ENCODE results near the gene KCNH2. TPM values are rescaled to one million over a fixed set of nuclear protein-coding genes. Genes with fewer than 3 reads are reported as not detected.
"Not testable (repeated sequence)": the region's sequence is repeated elsewhere in the genome, so short reads cannot be mapped to it uniquely, and the experiment has no call there.

Gene KCNH2
- total RNA-seq, 1 donor from 2014 or later, result 0.23 TPM

DNA sequence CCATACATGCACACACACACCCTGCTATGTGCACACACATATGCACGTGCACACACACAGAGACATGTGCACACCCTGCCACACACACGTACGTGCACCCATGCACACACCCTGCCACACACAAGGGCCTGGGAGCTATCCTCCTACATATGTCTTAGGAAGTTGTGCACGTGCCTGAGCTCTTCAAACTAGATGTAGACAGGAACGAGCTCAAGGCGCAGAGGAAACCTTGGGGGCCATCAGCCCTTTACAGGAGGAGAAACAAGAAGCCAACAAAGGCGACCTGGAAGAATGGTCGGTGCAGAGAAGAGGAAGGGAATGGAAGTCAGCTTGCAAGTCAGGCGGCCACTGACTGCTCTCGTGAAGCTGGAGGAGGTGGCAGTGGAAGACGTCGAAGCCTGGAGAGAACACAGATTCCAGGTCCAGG lies 67.1 kb downstream of the KCNH2 start:
- intact Hi-C loops (cut with micrococcal nuclease), result no loop called here

DNA sequence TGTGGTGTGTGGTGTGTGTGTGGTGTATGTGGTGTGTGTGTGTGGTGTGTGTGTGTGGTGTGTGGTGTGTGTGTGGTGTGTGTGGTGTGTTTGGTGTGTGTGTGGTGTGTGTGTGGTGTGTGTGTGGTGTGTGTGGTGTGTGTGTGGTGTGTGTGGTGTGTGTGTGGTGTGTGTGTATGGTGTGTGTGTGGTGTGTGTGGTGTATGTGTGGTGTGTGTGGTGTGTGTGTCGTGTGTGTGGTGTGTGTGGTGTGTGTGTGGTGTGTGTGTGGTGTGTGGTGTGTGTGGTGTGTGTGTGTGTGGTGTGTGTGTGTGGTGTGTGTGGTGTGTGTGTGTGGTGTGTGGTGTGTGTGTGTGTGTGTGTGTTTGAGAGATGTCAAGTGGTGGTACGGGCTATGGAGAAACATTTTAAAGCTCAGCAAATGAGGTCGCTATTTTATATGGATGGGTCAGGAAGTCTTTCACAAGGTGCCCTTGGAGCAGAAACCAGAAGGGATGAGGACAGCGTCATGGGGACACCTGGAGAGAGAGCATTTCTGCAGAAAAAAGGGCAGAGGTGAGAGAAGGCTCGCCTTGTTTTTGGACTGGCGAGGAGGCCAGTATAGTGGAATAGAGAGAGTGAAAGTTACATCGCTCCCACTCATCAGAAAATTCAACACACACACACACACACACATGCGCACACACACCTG lies 67.7 kb downstream of the KCNH2 start:
- intact Hi-C loops (cut with micrococcal nuclease), result not testable (repeated sequence)

DNA sequence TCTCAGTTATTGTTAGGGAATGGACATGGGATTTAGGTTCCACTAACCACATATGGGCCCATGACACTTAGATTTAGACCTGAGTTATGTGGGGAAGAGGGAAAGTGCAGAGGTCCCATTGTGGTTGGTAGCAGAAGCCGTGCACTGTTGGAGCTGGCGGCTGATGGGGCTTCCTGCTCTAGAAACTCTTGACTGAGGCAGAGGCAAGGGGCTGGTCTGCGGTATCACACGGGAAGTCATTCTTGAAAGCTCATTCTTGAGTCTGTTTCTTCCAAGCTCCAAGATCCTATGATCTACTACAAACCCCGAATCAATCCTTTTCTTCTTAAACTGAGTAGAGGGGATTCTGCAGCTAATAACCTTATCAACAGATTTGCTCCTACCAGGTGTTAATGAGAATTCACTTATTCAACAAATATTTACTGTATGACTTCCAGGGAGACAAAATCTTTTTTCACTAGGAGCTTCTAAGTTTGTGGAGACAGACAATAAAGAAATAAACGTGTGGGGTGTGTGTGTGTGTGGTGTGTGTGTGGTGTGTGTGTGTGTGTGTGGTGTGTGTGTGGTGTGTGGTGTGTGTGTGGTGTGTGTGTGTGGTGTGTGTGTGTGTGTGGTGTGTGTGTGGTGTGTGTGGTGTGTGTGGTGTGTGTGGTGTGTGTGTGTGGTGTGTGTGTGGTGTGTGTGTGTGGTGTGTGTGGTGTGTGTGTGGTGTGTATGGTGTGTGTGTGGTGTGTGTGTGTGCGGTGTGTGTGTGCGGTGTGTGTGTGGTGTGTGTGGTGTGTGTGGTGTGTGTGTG lies 68.7 kb downstream of the KCNH2 start:
- intact Hi-C loops (cut with micrococcal nuclease), result no loop called here

DNA sequence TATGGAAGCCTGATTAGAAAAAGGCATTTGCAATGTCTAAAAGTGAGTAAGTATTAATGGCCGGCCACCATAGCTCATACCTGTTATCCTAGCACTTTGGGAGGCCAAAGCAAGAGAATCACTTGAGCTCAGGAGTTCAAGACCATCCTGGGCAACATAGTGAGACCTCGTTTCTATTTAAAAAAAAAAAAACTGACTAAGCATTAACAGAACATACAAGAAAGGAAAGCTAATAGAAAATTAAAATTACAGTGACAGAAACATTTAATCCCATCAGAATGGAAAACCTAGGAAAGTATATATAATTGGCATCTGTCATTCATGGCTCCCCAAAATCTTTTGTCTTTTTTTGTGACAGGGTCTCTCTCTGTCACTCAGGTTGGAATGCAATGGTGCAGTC lies 69.9 kb downstream of the KCNH2 start:
- intact Hi-C loops (cut with micrococcal nuclease), result no loop called here

DNA sequence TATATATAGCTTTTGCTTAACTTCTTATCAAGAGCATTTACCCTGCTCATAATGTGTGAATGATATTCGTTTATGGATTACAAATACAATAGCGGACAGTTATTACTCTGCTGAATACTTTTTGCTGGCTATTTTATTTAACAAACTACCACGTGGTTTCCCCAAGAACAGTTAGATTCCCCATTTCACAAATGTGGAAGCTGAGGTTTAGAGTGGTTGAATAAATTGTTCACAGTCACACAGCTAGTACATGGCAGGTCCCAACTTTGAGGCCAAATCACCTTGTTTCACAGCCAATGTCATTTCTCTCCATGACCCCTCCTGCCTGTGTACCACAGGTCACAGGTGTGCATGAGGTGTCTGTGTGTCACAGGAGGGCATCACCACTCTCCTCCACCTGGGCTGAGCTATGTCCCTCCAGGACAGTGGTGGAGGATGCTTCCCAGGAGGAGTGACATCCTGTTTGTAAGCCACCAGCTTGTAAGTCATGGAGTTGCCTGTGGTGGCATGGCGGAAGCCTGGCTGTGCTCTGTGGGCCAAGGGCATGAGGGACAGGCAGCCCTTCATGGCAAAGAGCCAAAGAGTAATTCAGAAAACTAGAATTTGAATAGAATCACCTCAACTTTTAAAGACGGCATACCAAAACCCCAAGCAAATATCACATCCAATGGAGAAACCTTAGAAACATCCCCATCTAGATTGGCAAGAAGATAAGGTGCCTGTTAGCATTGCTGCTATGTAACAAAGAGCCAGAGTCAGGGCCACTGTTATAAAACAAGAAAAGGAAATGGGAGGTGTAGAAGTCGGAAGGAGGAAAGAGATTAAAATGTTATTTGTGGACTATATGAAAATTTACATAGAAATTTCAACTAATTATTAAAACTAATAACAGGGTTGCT lies 73.9 kb downstream of the KCNH2 start:
- intact Hi-C loops (cut with micrococcal nuclease), result no loop called here

DNA sequence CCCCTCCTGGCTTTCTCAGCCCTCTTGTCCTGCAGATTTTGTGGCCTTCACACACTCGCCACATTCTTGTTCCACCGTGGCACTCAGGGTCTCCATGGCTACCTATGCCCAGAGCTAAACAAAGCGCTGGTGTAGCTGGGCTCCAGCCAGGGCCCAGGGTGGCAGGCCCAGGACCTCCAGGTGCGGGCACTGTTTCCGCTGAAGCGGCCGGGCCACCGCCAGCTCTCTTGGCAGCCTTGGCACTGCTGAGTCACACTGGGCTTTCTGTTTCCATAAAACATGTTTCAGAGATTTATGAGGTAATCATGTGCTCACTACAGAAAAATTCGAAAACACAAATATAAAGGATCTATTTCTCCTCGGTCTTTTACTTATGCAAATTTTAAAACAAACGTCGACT lies 74.5 kb downstream of the KCNH2 start:
- intact Hi-C loops (cut with micrococcal nuclease), result no loop called here

DNA sequence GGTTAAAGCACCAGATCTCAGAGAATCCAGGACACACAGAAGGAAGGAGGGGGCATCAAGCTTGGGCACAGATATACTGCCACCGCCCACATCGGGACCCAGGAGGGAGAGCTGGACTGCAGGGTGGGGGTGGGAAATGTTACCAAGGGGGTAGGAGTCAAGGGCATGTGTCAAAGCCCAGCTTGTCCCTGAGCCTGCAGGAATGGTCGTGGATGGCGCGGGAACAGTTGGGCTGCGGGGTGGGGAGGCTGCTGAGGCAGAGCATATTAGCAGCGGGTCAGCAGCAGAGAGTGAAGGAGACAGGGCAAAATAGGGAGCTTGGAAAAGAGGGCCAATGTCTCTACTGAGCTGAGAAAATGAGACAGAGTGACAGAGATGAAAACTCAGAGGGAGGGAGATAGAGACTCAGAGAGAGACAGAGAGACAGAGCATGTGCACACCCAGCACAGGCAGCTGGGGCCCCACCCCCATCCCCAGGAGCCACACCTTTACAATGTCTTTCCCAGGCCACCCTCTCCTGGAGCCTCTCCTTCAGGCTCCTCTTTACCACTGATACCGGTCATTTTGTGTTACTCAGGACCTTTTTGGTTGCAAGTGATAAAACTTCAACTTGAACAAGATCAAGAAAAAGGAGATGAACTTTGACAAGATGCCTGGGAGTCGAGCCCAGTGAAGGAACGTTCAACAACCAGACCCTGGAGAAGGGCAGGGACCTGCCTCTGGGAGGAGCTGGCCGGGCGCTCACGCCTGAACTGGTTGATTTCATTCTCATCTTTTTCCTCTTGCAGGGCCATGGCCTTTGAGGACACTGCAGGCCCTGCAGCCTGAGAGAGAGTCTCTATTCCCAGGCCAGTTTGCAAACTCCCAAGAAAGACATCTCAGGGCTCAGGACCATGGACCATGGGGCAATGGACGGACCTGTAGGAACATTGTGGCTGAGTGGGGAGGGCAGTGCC lies 75.8 kb downstream of the KCNH2 start:
- intact Hi-C loops (cut with micrococcal nuclease), result no loop called here

DNA sequence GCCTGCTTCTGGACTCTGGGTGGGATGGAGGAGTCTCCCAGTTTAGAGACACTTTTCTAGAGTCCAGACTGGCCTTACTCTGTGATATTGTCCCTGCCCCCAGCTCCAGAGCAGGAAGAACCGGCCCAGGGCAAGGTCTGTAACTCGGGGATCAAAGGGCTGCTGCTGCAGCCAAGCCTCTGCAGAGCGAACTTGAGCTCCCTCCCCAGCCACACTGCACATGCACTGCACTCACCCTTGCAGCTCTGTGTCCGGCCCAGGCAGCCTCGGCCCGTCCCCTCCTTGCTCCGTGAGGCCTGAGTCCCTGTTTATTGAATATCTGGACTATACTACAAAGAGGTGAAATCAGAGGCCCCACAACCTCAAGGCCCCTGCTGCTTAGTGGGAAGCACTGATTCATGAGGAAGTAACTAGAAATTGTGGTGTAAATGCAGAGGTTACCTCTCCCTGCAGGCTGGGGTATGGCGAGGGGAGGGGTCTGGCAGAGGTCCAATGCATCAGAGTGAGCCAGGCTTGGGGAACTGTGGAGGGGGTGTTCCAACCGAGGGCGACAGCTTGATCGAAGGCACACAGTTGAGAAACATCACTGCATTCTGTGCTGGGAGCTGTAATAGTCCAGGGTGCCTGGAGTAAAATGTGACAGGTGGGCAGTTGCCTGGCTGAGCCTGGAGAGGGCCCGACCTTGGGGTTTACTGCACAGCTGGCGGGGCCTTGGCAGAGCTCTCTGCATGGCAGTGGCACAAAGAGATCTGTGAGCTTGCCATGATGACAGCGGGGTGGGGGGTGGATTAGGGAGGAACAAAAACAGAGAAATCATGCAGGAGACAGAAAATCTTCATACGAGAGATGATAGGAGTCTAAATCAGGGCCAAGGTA lies 76.7 kb downstream of the KCNH2 start:
- intact Hi-C loops (cut with micrococcal nuclease), result no loop called here

DNA sequence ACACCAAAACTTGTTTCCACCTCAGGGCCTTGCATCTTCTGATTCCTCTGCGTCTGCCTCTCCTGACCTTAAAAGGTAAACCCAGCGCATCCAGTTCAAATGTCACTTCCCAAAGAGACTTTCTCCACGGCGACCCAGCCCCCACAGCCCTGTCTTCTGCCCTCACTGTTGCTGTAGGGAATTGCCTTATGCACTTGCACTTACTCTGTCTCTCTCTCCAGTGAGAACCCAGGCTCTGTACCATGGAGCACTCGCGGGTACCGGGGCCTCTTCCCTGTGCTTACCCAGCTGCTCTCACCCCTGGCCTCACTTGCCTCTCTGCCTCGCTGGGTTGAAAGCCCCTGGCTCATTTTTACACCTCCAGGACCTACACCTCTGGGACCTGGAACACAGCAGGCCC lies 77.4 kb downstream of the KCNH2 start:
- intact Hi-C loops (cut with micrococcal nuclease), result loop anchor here (1.0 kb wide), 1 partner anchor 206 kb away; no protein-coding TSS in a partner anchor

DNA sequence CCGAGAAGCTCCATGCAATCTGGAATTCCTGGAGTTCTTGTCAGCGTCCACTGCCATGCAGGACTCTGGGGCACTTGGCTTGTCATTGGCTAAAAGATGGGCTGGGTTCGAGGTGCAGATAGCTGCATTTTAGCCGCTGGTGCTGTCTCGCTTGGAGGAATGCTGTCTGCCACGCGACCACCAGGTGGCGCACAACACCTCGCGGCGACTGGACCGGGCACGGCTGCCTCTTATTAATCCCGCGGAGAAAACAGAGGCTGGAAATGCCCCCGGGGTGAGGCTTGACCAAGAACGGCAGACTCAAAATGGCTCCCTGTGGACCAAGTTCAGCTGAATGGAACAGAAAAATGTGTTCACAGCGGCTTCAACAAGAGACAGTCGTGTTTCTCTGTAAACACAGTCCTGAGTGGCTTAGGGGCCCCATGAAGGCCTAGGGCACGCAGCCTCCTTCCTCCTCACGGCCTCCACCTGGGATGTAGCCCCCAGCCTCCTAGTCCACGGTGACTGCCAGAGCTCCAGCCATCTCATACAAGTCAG lies 79.6 kb downstream of the KCNH2 start:
- intact Hi-C loops (cut with micrococcal nuclease), result loop anchor here (1.0 kb wide), 2 partner anchors 90 to 213 kb away; no protein-coding TSS in a partner anchor

DNA sequence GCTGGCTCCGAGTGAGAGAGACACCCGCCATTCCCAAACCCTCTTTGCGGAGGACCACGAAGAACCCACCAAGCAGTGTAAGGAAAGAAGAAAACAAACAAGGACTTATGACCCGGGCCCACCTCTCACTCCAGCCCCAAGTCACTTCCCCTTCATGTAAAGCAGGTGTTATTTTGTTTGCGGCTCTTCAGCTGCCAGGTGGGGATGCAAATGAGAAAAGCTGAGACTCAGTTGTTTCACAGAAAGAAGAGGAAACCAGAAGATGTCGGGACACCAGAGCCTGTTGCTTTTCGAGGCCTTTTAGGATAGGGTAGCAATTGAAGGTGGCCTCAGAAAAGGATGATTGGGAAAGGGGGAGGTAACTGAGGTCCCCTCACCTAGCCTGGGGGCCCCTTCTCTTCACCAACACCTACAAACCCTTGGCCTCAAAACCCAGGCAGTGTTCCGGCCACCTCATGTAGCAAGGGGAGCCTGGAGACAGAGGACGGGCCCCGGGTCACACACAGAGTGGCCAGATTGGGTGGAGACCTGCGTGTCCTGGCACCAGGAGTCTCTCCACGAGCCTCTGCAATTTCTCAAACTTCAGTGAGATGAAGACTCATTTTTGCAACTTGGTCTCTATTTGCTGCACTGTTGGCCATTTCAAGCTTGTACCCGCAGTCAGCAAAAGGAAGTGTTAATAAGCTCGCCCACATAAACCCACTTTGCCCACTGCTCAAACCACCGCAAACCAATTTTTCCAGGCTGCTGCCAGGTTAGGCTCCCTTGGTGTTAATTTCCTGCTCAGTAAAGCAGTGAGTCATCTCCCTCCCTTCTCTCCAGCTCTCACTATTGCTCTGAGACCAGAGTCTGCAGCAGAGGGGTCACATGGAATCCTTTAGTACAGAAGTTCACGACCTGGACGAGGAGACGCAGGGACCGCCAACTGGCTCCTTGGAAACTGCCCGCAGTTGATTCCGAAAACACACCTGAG lies 80.3 kb downstream of the KCNH2 start:
- intact Hi-C loops (cut with micrococcal nuclease), result loop anchor here (1.0 kb wide), 2 partner anchors 91 to 214 kb away; no protein-coding TSS in a partner anchor

DNA sequence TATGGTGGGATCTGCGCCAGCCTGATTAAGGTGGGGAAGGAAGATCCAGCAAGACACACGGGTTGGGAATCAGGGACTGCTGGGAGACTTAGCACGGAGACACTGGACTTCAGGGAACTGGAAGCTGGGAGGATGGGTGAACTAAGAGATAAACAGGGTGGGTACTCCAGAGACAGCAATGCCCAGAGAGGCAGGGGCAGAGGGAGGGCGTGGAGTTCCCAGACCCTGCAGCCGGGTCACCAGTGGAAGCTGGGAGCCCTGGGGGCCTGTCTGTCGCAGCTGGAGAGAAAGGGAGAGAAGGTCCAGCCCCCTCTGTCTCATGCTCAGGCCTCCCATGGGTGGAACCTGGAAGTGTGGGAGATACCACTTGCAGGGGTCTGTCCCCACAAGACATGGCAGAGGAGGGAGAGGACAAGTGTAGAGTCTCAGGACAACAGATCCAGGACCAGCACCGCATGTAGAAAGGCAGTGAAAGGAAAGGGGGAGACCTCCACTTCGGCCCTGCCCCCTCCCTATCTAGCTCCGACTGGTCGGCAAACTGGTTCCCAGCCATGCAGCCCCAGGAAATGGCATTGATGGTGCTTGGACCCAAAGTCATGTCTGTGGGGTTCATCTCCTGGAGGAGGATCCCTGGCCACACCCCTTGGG lies 81.4 kb downstream of the KCNH2 start:
- intact Hi-C loops (cut with micrococcal nuclease), result no loop called here

DNA sequence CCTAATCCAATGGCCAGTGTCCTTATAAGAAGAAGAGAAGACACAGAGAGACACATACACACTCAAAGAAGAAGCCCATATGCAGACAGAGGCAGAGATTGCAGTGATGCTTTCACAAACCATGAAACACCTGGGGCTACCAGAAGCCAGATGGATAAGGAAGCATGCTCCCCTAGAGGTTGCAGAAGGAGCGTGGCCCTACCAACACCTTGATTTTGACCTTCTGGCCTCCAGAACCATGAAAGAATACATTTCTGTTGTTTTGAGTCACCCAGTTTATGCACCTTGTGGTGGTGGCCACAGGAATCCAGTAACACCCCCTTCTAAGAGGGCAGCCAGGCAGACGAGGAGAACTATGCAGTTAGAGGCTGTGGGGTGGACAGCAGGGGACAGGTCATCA lies 82.3 kb downstream of the KCNH2 start:
- intact Hi-C loops (cut with micrococcal nuclease), result no loop called here

All from T-helper 2 cell treated with Interferon-gamma antibody and Interleukin-4, amounts not matched to agents 100 ng/mL and 5 ng/mL, for 36 hours (primary cell).